ENCODE measurements around the gene GNG7. TPM values are rescaled to one million over a fixed set of nuclear protein-coding genes. Genes with fewer than 3 reads are reported as not detected.

Gene GNG7
- total RNA-seq, 1 experiment from 2014 or later = 7.7 TPM

- Histone ChIP-seq H3K4me2 (ENCODE audit: insufficient read depth, insufficient read length, low read length) (no peak overlapping the region), H3K27ac (ENCODE audit: insufficient read length, low read depth, low read length) (no peak overlapping the region)
Observed at GRCh38 chr19:2547033-2547680, 155.3 kb downstream of the GNG7 start.

More at GRCh38 chr19:2547033-2547680, 155.3 kb downstream of the GNG7 start:
- Histone ChIP-seq H3K23ac (ENCODE audit: insufficient read length, low read depth, low read length) (no peak overlapping the region), H4K20me1 (ENCODE audit: control insufficient read depth, insufficient read depth, insufficient read length) (no peaks in the 10 kb centered on the region), H2BK120ac (ENCODE audit: low read depth, low read length, poor library complexity, severe bottlenecking) (no peak overlapping the region), H3T11ph (ENCODE audit: low read length) (no peak overlapping the region), H3K79me1 (ENCODE audit: insufficient read depth, low read depth, low read length, poor library complexity, severe bottlenecking) (no peaks in the 10 kb centered on the region), H2AK5ac (ENCODE audit: insufficient read length, low read length) (no peak overlapping the region), H4K8ac (replicated peaks; ENCODE audit: insufficient read length, low read depth, low read length) (no peak overlapping the region), H4K91ac (ENCODE audit: insufficient read length, low read depth, low read length) (no peak overlapping the region), H3K56ac (ENCODE audit: insufficient read length, low read depth, low read length) (no peak overlapping the region), H3K18ac (ENCODE audit: insufficient read length, low read depth, low read length) (peak overlapping the region; percentile 39), H2BK12ac (ENCODE audit: insufficient read length, low read depth, low read length) (no peak overlapping the region), H3K9ac (ENCODE audit: extremely low read depth, insufficient read length, low read length) (no peak overlapping the region), H3K27me3 (ENCODE audit: insufficient read depth, low read length) (no peaks in the 10 kb centered on the region), H3K79me2 (ENCODE audit: insufficient read depth, low read length) (no peaks in the 10 kb centered on the region), H2BK15ac (ENCODE audit: low read depth, low read length) (no peak overlapping the region), H3K9me3 (ENCODE audit: control insufficient read depth, low read depth, low read length) (no peaks in the 10 kb centered on the region), H3K23me2 (ENCODE audit: insufficient read length, low read depth, low read length, poor library complexity, severe bottlenecking) (no peaks in the 10 kb centered on the region), H3K4ac (ENCODE audit: low read depth, low read length) (no peak overlapping the region; the same call in 1 of the 2 replicates), H2BK20ac (ENCODE audit: low read depth, low read length, poor library complexity, severe bottlenecking) (no peak overlapping the region), H2BK5ac (ENCODE audit: insufficient read length, low read length) (no peak overlapping the region), H2AFZ (ENCODE audit: low read length) (no peak overlapping the region), H4K5ac (ENCODE audit: insufficient read length, low read depth, low read length) (no peak overlapping the region), H3K14ac (ENCODE audit: insufficient read depth, low read length) (no peak overlapping the region), H3K4me1 (ENCODE audit: insufficient read depth, low read length) (0 out of 2 replicates have a peak, but pooled peaks cover 4% of the 10 kb centered on the region)
- Mint-ChIP-seq H3K9me3 (peaks cover 3% of the 10 kb centered on the region in 2 experiments; a peak in 3 of 5 replicates), H3K27ac (peak overlapping the region in 1 of 3 experiments; percentile 90; a peak in 1 of 7 replicates), H3K4me3 (no peak overlapping the region), H3K27me3 (ENCODE audit: low read depth) (peaks cover 5% of the 10 kb centered on the region; the same call in 1 of the 2 replicates), H3K4me1 (peaks cover 22 to 33% of the 10 kb centered on the region in 2 experiments), H3K36me3 (ENCODE audit: insufficient read depth in 1 of 3, low read depth in 3 of 3) (peaks cover 0 to 4% (median 0%) of the 10 kb centered on the region in 3 experiments; a peak in 2 of 7 replicates)
- DNase-seq = no peak
- TF ChIP-seq CTCF (conservative IDR thresholded peaks at IDR 0.05) = no peak
- no CpG with 5 or more reads among the region's 15 CpGs for WGBS (ENCODE audit: extremely low coverage, insufficient read length, low lambda C conversion rate)
